ENCODE data around the gene PAQR5. TPM values are rescaled to one million over a fixed set of nuclear protein-coding genes. Genes with fewer than 3 reads are reported as not detected.

The PAQR5 gene
- total RNA-seq, 2 donors from 2014 or later: 0.74 to 5.0 TPM

- no peak for TF ChIP-seq CTCF (IDR thresholded peaks at IDR 0.05)
- Histone ChIP-seq H3K27me3 (no peaks in the 10 kb centered on the region), H3K9me3 (no peaks in the 10 kb centered on the region), H3K27ac (no peak overlapping the region), H3K4me3 (no peak overlapping the region), H3K4me1 (no peaks in the 10 kb centered on the region), H3K36me3 (no peaks in the 10 kb centered on the region)
- DNase-seq (ENCODE audit: low spot score): no peak
These were observed 9.2 kb downstream of the PAQR5 start for GRCh38 chr15:69307939-69308338.

GRCh38 chr15:69308949-69309348 is 10.2 kb downstream of the PAQR5 start:
- Histone ChIP-seq H3K36me3 (no peaks in the 10 kb centered on the region), H3K27ac (no peak overlapping the region), H3K9me3 (no peaks in the 10 kb centered on the region), H3K4me3 (no peak overlapping the region), H3K27me3 (no peaks in the 10 kb centered on the region), H3K4me1 (no peaks in the 10 kb centered on the region)
- TF ChIP-seq CTCF (IDR thresholded peaks at IDR 0.05): no peak
- DNase-seq (ENCODE audit: low spot score): no peak

- no peaks in the 10 kb centered on the region for H3K9me3 ChIP-seq
- H3K4me1 ChIP-seq: no peaks in the 10 kb centered on the region
- H3K36me3 ChIP-seq: no peaks in the 10 kb centered on the region
- H3K4me3 ChIP-seq: no peak overlapping the region
- H3K27ac ChIP-seq: no peak overlapping the region
- no peak for DNase-seq (ENCODE audit: low spot score)
- no peaks in the 10 kb centered on the region for H3K27me3 ChIP-seq
- TF ChIP-seq CTCF (IDR thresholded peaks at IDR 0.05): no peak
These were observed 12.6 kb downstream of the PAQR5 start for GRCh38 chr15:69311319-69311721.

GRCh38 chr15:69313432-69314000 is 14.8 kb downstream of the PAQR5 start:
- no peaks in the 10 kb centered on the region for H3K4me1 ChIP-seq
- no peak for TF ChIP-seq CTCF (IDR thresholded peaks at IDR 0.05)
- H3K4me3 ChIP-seq: no peak overlapping the region
- no peak overlapping the region for H3K27ac ChIP-seq
- no peak for DNase-seq (ENCODE audit: low spot score)
- no peaks in the 10 kb centered on the region for H3K36me3 ChIP-seq
- no peaks in the 10 kb centered on the region for H3K27me3 ChIP-seq
- no peaks in the 10 kb centered on the region for H3K9me3 ChIP-seq

GRCh38 chr15:69314131-69314530 is 15.4 kb downstream of the PAQR5 start:
- H3K4me3 ChIP-seq: no peak overlapping the region
- no peaks in the 10 kb centered on the region for H3K36me3 ChIP-seq
- no peak for TF ChIP-seq CTCF (IDR thresholded peaks at IDR 0.05)
- no peak for DNase-seq (ENCODE audit: low spot score)
- no peaks in the 10 kb centered on the region for H3K4me1 ChIP-seq
- H3K27me3 ChIP-seq: no peaks in the 10 kb centered on the region
- H3K27ac ChIP-seq: no peak overlapping the region
- H3K9me3 ChIP-seq: no peaks in the 10 kb centered on the region

- Histone ChIP-seq H3K27me3 (no peaks in the 10 kb centered on the region), H3K36me3 (no peaks in the 10 kb centered on the region), H3K27ac (no peak overlapping the region), H3K4me1 (no peaks in the 10 kb centered on the region), H3K9me3 (no peaks in the 10 kb centered on the region), H3K4me3 (no peak overlapping the region)
- no peak for TF ChIP-seq CTCF (IDR thresholded peaks at IDR 0.05)
- DNase-seq (ENCODE audit: low spot score): no peak
These were observed 16.0 kb downstream of the PAQR5 start for GRCh38 chr15:69314736-69315135.

All from right atrium auricular region (tissue), 2 donors.